ENCODE data around the gene AUTS2.

The AUTS2 gene

GRCh38 chr7:69907720-69908119, 309.4 kb downstream of the AUTS2 start (continued):
- TF ChIP-seq GFI1B (tag by site-specific recombination; IDR thresholded peaks at IDR 0.05) (peak; percentile 93), GLIS1 (tag by site-specific recombination; IDR thresholded peaks at IDR 0.05) (peak; percentile 88), ZNF626 (tag by site-specific recombination; IDR thresholded peaks at IDR 0.05) (no peak), ZBTB11 (tag by site-specific recombination; conservative IDR thresholded peaks at IDR 0.05; ENCODE audit: low read depth) (no peak), ZNF664 (tag by site-specific recombination; IDR thresholded peaks at IDR 0.05) (peak; percentile 42; the same call in 1 of the 2 replicates), ZNF843 (tag by site-specific recombination; IDR thresholded peaks at IDR 0.05) (peak; percentile 94), ZNF248 (tag by site-specific recombination; IDR thresholded peaks at IDR 0.05) (no peak), KLF17 (tag by site-specific recombination; IDR thresholded peaks at IDR 0.05) (0 out of 2 replicates have a peak, but pooled peaks have one; percentile 51), ZNF140 (tag by site-specific recombination; IDR thresholded peaks at IDR 0.05) (no peak), REST (tag by site-specific recombination; IDR thresholded peaks at IDR 0.05) (no peak), ELK4 (IDR thresholded peaks at IDR 0.05; ENCODE audit: borderline replicate concordance, low read depth, low read length) (no peak), ZNF654 (tag by site-specific recombination; IDR thresholded peaks at IDR 0.05; ENCODE audit: low read depth) (no peak), ZBTB8A (tag by site-specific recombination; IDR thresholded peaks at IDR 0.05) (no peak), ZNF398 (tag by site-specific recombination; IDR thresholded peaks at IDR 0.05) (no peak), PRDM6 (tag by site-specific recombination; IDR thresholded peaks at IDR 0.05) (peak; percentile 93), ZBTB44 (tag by site-specific recombination; IDR thresholded peaks at IDR 0.05) (peak; percentile 76), ZBTB10 (tag by site-specific recombination; IDR thresholded peaks at IDR 0.05) (no peak), ZNF701 (tag by site-specific recombination; IDR thresholded peaks at IDR 0.05) (no peak), PRDM4 (tag by site-specific recombination; IDR thresholded peaks at IDR 0.05) (peak; percentile 86)
